H9 (cell line): ENCODE results near the gene CYGB. TPM values are rescaled to one million over a fixed set of nuclear protein-coding genes. Genes with fewer than 3 reads are reported as not detected.

ENCODE experiments used
- DNase-seq: peaks from one replicate; pipeline ENCODE4 v3.0.0-alpha.2; 2017
- H2AFZ ChIP-seq: one replicate; pipeline ENCODE4 v1.6.1; 2013; ENCODE audit warnings: mild to moderate bottlenecking, low read length, control low read depth, moderate library complexity
- H2AK5ac ChIP-seq: 2 replicates; pipeline ENCODE4 v1.6.1; 2013; ENCODE audit warnings: low read length, control low read depth, mixed read lengths; ENCODE audit not compliant: insufficient read length
- H2BK120ac ChIP-seq: one replicate; pipeline ENCODE4 v1.6.1; 2013; ENCODE audit warnings: low read depth, mild to moderate bottlenecking, low read length, control low read depth, inconsistent platforms; ENCODE audit not compliant: poor library complexity, severe bottlenecking
- H2BK12ac ChIP-seq: 2 replicates; pipeline ENCODE4 v1.6.1; 2013; ENCODE audit warnings: low read length, control low read depth, mixed read lengths, low read depth; ENCODE audit not compliant: insufficient read length
- H2BK15ac ChIP-seq: 2 replicates; pipeline ENCODE4 v1.6.1; 2013; ENCODE audit warnings: low read depth, low read length, control low read depth
- H2BK20ac ChIP-seq: one replicate; pipeline ENCODE4 v1.6.1; 2013; ENCODE audit warnings: low read depth, mild to moderate bottlenecking, low read length, control low read depth, inconsistent platforms; ENCODE audit not compliant: poor library complexity, severe bottlenecking
- H2BK5ac ChIP-seq: 2 replicates; pipeline ENCODE4 v1.6.1; 2013; ENCODE audit warnings: low read length, control low read depth, mixed read lengths; ENCODE audit not compliant: insufficient read length
- H3K14ac ChIP-seq: 2 replicates; pipeline ENCODE4 v1.6.1; 2013; ENCODE audit warnings: low read length, control low read depth; ENCODE audit not compliant: insufficient read depth
- H3K18ac ChIP-seq: 2 replicates; pipeline ENCODE4 v1.6.1; 2013; ENCODE audit warnings: low read depth, mild to moderate bottlenecking, mixed read lengths, low read length, control low read depth; ENCODE audit not compliant: insufficient read length
- H3K23ac ChIP-seq: 2 replicates; pipeline ENCODE4 v1.6.1; 2013; ENCODE audit warnings: low read length, control low read depth, mixed read lengths, low read depth; ENCODE audit not compliant: insufficient read length
- H3K23me2 ChIP-seq: 2 replicates; pipeline ENCODE4 v1.6.1; 2013; ENCODE audit warnings: low read depth, mild to moderate bottlenecking, mixed read lengths, low read length, control low read depth; ENCODE audit not compliant: insufficient read length, poor library complexity, severe bottlenecking
- H3K27ac ChIP-seq: 2 replicates; pipeline ENCODE4 v1.5.1; 2013; ENCODE audit warnings: low read length, control low read depth, mixed read lengths, low read depth; ENCODE audit not compliant: insufficient read length
- H3K27me3 ChIP-seq: 2 replicates; pipeline ENCODE4 v1.6.1; 2013; ENCODE audit warnings: low read length, control low read depth, inconsistent platforms; ENCODE audit not compliant: insufficient read depth
- H3K4ac ChIP-seq: 2 replicates; pipeline ENCODE4 v1.6.1; 2013; ENCODE audit warnings: low read depth, mild to moderate bottlenecking, control low read depth, inconsistent platforms, low read length, moderate library complexity
- H3K4me1 ChIP-seq: 2 replicates; pipeline ENCODE4 v1.6.1; 2013; ENCODE audit warnings: low read length, control low read depth, inconsistent platforms; ENCODE audit not compliant: insufficient read depth
- H3K4me2 ChIP-seq: 2 replicates; pipeline ENCODE4 v1.6.1; 2013; ENCODE audit warnings: low read length, control low read depth, mixed read lengths; ENCODE audit not compliant: insufficient read length, insufficient read depth
- H3K56ac ChIP-seq: 2 replicates; pipeline ENCODE4 v1.6.1; 2013; ENCODE audit warnings: low read depth, mild to moderate bottlenecking, mixed read lengths, low read length, control low read depth; ENCODE audit not compliant: insufficient read length
- H3K79me1 ChIP-seq: 2 replicates; pipeline ENCODE4 v1.6.1; 2013; ENCODE audit warnings: low read depth, mild to moderate bottlenecking, moderate library complexity, low read length, control low read depth, inconsistent platforms; ENCODE audit not compliant: insufficient read depth, poor library complexity, severe bottlenecking
- H3K79me2 ChIP-seq: 2 replicates; pipeline ENCODE4 v1.6.1; 2013; ENCODE audit warnings: low read length, control low read depth, inconsistent platforms; ENCODE audit not compliant: insufficient read depth
- H3K9ac ChIP-seq: 2 replicates; pipeline ENCODE4 v1.6.1; 2013; ENCODE audit warnings: low read length, control low read depth, mixed read lengths; ENCODE audit not compliant: insufficient read length; ENCODE audit errors: extremely low read depth
- H3K9me3 ChIP-seq: one replicate; pipeline ENCODE4 v1.6.1; 2013; ENCODE audit warnings: low read depth, low read length, inconsistent platforms; ENCODE audit not compliant: control insufficient read depth
- H3T11ph ChIP-seq: one replicate; pipeline ENCODE4 v1.6.1; 2013; ENCODE audit warnings: mild to moderate bottlenecking, low read length, control low read depth, inconsistent platforms
- H4K20me1 ChIP-seq: one replicate; pipeline ENCODE4 v1.6.1; 2013; ENCODE audit not compliant: control insufficient read depth, insufficient read length, insufficient read depth
- H4K5ac ChIP-seq: 2 replicates; pipeline ENCODE4 v1.6.1; 2013; ENCODE audit warnings: low read depth, mild to moderate bottlenecking, mixed read lengths, low read length, control low read depth; ENCODE audit not compliant: insufficient read length
- H4K8ac ChIP-seq: replicated peaks from 2 replicates; pipeline ENCODE4 v1.6.1; 2013; ENCODE audit warnings: low read length, control low read depth, mixed read lengths, low read depth; ENCODE audit not compliant: insufficient read length
- H4K91ac ChIP-seq: 2 replicates; pipeline ENCODE4 v1.6.1; 2013; ENCODE audit warnings: low read depth, mild to moderate bottlenecking, moderate library complexity, mixed read lengths, low read length, control low read depth; ENCODE audit not compliant: insufficient read length
- H3K27ac Mint-ChIP-seq, 3 experiments: 2 replicates in 2 of 3; 3 replicates in 1 of 3; pipeline ENCODE4 v1.8.0; 2020 to 2021; ENCODE audit warnings: mixed read lengths in 3 of 3, mild to moderate bottlenecking in 1 of 3, moderate library complexity in 1 of 3
- H3K27me3 Mint-ChIP-seq: 2 replicates; pipeline ENCODE4 v1.8.0; 2021; ENCODE audit warnings: low read depth, mild to moderate bottlenecking, moderate library complexity, mixed read lengths
- H3K36me3 Mint-ChIP-seq, 3 experiments: 2 replicates in 2 of 3; 3 replicates in 1 of 3; pipeline ENCODE4 v1.8.0; 2020 to 2021; ENCODE audit warnings: low read depth in 3 of 3, mixed read lengths in 3 of 3; ENCODE audit not compliant: insufficient read depth in 1 of 3
- H3K4me1 Mint-ChIP-seq, 2 experiments: 2 replicates each; pipeline ENCODE4 v1.8.0; 2020; ENCODE audit warnings: mixed read lengths in 2 of 2
- H3K4me3 Mint-ChIP-seq, 2 experiments: 2 replicates in 1 of 2; 3 replicates in 1 of 2; pipeline ENCODE4 v1.8.0; 2020 to 2021; ENCODE audit warnings: mild to moderate bottlenecking in 2 of 2, mixed read lengths in 2 of 2, moderate library complexity in 1 of 2
- H3K9me3 Mint-ChIP-seq, 2 experiments: 2 replicates in 1 of 2; 3 replicates in 1 of 2; pipeline ENCODE4 v1.8.0; 2020; ENCODE audit warnings: mild to moderate bottlenecking in 2 of 2, mixed read lengths in 2 of 2, moderate library complexity in 1 of 2
- CTCF ChIP-seq: fragments of 200-600 bp; sonication (generic); conservative IDR thresholded peaks from 3 replicates; pipeline ENCODE4 v1.8.0; 2021; ENCODE audit warnings: antibody characterized with exemption, mild to moderate bottlenecking
- WGBS: extraction: QIAGEN DNeasy Blood & Tissue Kit; methylation state at CpG from one replicate; pipeline ENCODE4 v1.1.7; 2013; ENCODE audit warnings: missing lambda C conversion rate, low lambda C conversion rate, mixed read lengths; ENCODE audit not compliant: insufficient read length; ENCODE audit errors: extremely low coverage; 5-methylcytosine and 5-hydroxymethylcytosine counted together
- total RNA-seq: library from RNA; stranded (reverse); gene quantifications from 2 replicates; pipeline ENCODE4 v1.2.1, GENCODE V29; 2021

Gene CYGB
- total RNA-seq, 1 experiment from 2014 or later, result 2.4 TPM

GRCh38 chr17:76517638-76518038 lies 19.9 kb downstream of the CYGB start:
- no peaks in the 10 kb centered on the region for H3K79me1 ChIP-seq
- no peak overlapping the region for H2BK12ac ChIP-seq
- no peak overlapping the region for H3K56ac ChIP-seq
- no peak overlapping the region for H3K9ac ChIP-seq
- no peak overlapping the region for H3K18ac ChIP-seq
- no peaks in the 10 kb centered on the region for H4K20me1 ChIP-seq
- no peak overlapping the region for H3K4me2 ChIP-seq
- H2BK15ac ChIP-seq, result no peak overlapping the region
- H2AK5ac ChIP-seq, result no peak overlapping the region
- H3K27ac ChIP-seq, result no peak overlapping the region
- no peak overlapping the region for H4K5ac ChIP-seq
- H3K14ac ChIP-seq, result no peak overlapping the region; the same call in 1 of the 2 replicates
- H3K9me3 Mint-ChIP-seq, result no peaks in the 10 kb centered on the region; a peak in 1 of 5 replicates
- H3K23me2 ChIP-seq, result no peaks in the 10 kb centered on the region
- no peak overlapping the region for H3T11ph ChIP-seq
- no peaks in the 10 kb centered on the region for H3K4me1 ChIP-seq
- H3K9me3 ChIP-seq, result no peaks in the 10 kb centered on the region
- no peak overlapping the region for H3K27ac Mint-ChIP-seq
- TF ChIP-seq CTCF, result no peak
- H3K23ac ChIP-seq, result no peak overlapping the region
- no peak overlapping the region for H3K4me3 Mint-ChIP-seq
- no peak for DNase-seq
- H2BK5ac ChIP-seq, result no peak overlapping the region
- H3K27me3 Mint-ChIP-seq, result peaks cover 19% of the 10 kb centered on the region
- H3K27me3 ChIP-seq, result no peaks in the 10 kb centered on the region
- H4K91ac ChIP-seq, result no peak overlapping the region
- no CpG with 5 or more reads among the region's 11 CpGs for WGBS
- no peaks in the 10 kb centered on the region for H3K36me3 Mint-ChIP-seq
- peaks cover 0 to 12% of the 10 kb centered on the region in 2 experiments; a peak in 3 of 4 replicates for H3K4me1 Mint-ChIP-seq
- H4K8ac ChIP-seq, result no peak overlapping the region
- no peak overlapping the region for H2BK120ac ChIP-seq
- H2AFZ ChIP-seq, result no peak overlapping the region
- H3K79me2 ChIP-seq, result no peaks in the 10 kb centered on the region; the same call in 1 of the 2 replicates
- H3K4ac ChIP-seq, result no peak overlapping the region
- H2BK20ac ChIP-seq, result no peak overlapping the region
